ENCODE results near the gene RNF167.
A peak's percentile ranks its signal among the peaks of the same experiment; 100 is the strongest.

The RNF167 gene

DNA sequence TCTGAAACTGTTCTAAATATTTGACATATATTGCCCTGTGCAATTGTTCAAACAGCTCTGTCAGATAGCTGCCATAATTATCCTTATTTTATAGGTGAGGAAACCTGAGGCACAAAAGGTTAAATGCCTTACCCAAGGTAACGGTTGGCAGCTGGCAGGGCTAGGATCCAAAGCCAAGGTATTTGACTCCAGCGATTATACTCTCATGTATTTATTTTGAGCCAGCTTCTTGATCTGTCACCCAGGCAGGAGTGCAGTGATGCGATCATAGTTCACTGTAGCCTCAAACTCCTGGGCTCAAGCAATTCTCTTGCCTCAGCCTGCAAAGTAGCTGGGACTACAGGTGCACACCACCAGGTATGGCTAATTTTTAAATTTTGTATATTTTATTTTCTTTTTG is 18.0 kb downstream of the RNF167 start:
- no peak for DNase-seq

GRCh38 chr17:4959261-4959965 is 19.3 kb downstream of the RNF167 start:
- DNase-seq: no peak

DNA sequence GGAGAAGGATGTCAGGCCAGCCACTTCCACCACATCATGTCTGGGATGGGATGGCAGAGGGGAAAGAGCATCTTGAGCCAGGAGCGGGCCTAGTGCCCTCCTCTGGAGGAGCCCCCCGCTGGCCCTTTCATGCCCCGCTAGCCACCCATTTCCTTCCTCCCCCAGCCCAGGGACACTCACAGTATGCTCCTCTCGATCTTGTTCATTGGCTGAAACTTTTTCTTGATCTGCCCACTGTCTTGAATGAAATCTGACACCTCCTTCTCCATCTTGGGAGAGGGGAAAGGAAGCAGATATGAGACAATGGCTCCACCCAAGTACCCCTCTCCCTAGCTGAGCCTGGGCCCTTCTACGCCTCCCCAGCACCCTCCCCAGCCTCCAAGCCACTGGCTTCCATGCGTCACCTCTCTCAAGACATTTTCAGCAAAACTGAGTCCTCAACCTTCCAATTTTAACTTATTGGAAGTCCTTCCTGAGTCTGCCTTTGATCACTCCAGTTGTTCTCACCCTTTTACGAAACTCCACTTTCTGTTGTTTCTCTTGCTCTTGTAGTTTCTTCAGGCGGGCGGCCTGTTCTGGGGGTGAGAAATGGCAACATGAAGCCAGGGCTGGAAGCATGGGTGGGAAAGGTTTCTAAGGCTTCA is 20.3 kb downstream of the RNF167 start:
- DNase-seq: no peak

DNA sequence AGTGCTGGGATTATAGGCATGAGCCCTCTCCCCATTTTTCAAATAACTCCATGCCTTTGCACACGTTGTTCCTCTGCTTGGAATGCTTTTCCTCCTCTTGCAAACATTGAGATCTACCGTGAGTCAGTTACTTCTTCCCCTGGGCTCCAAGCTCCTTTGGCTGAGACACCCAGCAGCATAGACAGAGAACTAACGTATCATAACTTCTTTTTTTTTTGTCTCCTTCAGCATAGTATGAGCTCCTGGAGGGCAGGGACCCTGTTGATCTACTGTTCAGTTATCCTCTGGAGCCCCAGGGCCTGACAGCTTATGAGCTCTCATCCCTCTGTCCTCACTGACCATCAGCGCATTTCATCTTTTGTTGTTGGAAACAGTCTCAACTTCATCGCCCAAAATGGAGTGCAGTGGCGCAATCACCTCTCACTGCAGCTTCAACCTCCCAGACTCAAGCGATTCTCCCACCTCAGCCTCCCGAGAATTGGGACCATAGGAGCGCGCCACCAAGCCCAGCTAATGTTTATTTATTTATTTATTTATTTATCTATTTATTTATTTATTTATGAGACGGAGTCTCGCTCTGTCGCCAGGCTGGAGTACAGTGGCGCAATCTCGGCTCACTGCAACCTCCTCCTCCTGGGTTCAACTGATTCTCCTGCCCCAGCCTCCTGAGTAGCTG is 25.4 kb downstream of the RNF167 start:
- no peak for DNase-seq

GRCh38 chr17:4966844-4967538 is 26.9 kb downstream of the RNF167 start:
- DNase-seq: peak; percentile 98 to 100

- peak; percentile 69 to 94 for DNase-seq
Measured at GRCh38 chr17:4967539-4968485, 27.7 kb downstream of the RNF167 start, which contains the start of gene SPAG7. SPAG7 (minus strand) TSS chr17:4967817; CDS start chr17:4967804, 13 bp downstream.

GRCh38 chr17:4968486-4969046 is 28.5 kb downstream of the RNF167 start:
- DNase-seq: no peak

DNA sequence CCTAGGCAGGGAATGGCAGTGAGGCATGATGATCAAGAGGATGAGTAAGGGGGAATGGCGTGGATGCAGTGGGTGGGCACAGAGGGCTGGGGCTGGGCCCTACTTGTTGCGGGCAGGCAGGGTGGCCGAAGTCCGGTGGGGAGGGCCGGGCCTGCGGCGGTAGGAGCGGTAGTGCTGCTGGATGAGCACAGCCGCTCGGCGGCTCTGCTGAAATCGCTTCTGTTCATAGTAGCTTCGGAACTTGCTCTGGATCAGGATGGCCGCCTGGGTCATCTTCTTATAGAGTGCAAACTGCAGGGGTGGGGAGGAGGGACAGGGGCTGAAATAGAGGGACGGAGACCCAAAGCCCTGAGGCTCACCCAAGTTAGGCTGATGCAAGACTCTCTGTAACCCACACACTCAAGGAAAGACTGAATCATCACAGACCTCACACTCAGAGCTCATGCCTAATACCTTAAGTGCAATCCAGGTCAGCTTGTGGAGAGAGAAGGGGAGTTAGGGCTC is 29.0 kb downstream of the RNF167 start:
- DNase-seq: peak in 1 of 2 experiments; percentile 9

- DNase-seq: no peak
Measured at GRCh38 chr17:4969551-4970173, 29.6 kb downstream of the RNF167 start.

DNA sequence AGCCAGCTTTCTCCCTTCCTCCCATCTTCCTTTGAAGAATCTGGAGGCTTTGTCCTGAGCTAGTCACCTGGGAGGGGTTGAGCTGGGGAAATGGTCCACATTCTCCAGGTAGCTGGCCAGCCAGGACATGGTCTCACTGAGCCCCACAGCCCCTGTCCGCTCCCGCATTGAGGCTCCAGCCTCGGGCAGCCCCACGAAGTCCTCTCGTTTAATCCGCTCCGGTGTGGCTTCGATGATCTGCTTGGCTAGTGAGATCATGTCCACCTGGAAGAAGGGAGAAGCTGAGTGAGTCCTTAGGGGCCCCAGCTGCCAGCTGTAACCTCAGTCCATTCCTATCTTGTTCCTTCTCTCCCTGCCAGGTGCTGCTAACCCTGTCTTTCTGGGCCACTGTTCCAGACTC is 30.2 kb downstream of the RNF167 start:
- no peak for DNase-seq

DNA sequence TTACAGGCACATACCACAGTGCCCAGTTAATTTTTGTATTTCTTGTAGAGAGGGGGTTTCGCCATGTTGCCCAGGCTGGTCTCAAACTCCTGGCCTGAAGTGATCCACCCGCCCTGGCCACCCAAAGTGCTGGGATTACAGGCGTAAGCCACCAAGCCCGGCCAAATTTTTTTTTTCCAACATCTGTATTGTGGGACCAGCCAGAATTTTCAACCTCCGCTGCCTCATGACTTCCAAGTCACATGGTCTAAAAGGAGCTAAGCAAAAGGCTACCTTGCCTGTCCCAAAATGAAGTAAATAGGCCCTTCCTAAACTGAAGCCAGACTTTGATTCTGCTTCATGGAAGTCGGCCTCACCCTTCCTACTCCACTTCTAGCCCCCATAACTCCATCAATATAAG is 31.8 kb downstream of the RNF167 start:
- no peak for DNase-seq

GRCh38 chr17:4972322-4972721 is 32.3 kb downstream of the RNF167 start:
- no peak for DNase-seq

DNA sequence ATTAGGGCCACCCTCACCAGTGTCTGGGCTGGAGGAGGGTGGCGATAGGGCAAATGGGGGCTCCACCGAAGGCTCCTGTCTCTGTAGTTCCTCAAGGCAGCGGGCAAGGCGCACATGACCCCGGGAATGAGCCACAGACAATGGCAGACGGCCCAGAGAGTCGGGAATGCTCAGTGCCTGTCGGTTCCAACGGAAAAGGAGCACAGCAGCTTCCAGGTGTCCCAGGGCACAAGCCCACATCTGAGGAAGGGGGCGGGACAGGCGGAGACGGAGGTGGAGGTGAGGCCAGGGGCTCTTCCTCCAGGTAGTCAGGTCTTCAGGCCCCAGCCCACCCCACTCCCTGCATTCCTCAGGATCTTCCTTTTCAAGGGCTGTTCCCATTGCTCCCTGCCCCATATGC is 32.7 kb downstream of the RNF167 start:
- DNase-seq: no peak

DNA sequence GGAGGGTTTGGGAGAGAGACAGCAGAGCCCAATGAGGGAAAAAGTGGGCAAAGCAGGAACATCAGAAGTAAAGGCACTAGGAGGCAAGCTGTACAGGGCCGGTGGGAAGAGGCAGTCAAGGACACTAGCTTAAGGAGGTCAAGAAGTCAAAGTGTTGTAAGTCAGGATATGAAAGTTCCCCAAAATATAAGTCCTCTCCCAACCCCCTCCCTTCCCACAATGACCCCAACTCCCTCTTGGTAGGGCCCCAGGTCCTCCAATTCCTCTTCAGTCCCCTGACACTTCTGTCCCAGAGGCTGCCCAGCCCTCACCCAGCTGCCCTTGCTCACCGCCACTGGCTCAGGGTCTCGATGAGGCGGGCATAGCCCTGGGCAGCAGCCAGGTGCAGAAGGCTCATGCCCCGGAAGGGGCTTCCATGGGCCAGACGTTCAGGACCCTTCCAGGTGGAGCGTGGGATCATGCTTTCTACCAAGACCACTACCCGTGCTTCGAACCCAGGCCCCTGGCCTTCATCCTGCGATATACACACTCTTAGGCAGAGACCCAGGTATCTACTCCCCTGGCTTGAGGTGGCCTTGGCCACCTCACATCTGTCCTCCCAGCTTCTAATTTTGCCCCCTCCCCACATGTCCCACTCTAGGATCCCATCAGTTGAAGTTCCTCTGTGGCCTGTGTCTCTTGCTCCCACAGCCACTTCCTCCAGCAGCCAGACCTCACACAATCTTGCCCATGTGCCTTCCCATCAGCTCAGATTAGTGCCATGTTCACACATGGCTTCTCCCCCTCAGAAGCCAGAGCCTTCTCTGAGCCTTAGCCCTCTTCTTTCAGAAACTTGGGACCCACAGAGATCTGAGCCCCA is 33.4 kb downstream of the RNF167 start:
- DNase-seq: no peak

- no peak for DNase-seq
Measured at GRCh38 chr17:4974115-4974670, 34.1 kb downstream of the RNF167 start.

DNA sequence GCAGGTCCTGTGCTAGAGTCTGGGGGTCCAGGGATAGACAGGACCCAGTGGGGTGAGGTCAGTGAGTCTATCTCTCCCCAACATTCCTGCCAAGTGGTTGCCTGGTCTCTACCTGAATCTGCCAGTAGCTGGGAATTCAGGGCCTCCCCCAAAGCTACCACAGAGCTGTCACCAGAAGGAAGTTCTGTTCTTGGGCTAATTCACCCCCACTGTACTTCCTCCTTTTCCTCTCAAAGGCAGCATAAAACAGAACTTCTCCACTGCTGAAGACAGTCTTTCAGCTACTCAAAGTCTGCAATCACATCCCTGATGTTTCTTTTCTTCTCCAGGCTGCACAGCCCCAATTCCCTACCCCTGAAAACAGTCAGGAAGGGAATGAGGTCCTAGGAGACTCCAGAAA is 38.7 kb downstream of the RNF167 start:
- DNase-seq: no peak

DNA sequence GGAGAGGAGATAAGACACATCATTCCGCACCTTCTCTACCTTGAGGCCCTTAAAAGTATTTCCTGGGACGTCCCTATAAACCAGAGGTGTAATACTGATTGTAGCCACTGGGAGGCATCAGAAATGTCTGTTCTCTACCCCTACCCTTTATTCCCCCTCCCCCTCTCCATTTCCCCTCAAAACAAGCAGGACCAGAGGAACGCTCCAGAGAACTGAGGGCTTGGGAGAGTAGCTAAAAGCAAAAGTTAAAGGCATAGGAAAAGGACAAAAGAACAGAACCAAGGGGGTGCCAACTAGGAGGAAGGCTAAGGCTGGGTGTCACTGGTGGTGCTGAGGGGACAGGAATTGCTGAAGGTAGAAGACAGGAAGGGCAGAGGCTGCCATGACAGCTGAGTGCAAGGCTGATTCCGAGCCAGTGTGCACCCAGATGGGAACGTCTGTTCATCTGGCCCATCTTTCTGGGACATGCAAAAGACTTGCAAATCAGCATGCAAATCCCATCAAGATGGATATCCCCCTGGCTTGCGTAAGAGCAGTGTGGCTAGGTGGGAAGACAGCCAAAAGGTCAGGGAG is 40.7 kb downstream of the RNF167 start:
- peak in 1 of 2 experiments; percentile 22 for DNase-seq

DNA sequence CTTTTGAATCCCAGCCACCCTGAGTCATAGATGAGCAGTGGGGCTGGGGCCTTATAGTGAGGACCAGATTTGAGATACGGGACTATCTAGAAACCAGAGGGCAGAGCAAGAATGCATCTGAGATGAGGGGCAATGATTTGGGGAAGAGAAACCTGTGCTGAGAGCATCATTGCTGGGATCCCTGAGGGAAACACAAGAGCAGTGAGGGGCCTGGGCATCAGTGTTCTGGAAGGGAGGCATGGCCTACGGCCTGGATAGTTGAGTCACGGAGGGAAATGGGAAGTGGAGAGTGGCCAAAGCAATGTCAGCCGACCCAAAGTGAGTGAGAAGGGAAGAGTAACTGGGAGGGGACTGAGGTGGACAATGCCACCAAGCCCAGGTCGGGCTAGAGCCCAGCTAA is 42.2 kb downstream of the RNF167 start:
- no peak for DNase-seq

DNA sequence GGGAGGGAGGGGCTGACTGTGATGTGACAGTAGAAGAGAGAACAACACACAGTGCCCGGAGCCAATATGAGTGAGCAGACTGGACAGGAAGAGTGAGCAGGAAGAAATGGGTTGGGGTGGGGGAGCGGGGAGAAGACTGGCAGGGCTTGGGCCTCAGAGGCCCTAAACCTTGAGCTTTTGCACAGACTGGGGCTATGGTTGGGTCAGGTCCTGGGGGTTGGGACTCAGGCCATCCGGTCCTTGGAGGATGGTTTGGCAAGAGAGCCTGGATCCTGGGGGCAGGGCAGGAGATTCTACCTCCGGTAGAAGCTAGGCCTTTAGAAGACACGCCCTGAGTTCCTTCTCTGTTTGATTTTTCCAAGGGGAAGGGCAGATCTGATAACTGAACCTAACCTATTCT is 46.3 kb downstream of the RNF167 start:
- no peak for DNase-seq

Measured in SW 1271 (cell line).